DOHH2 (cell line): ENCODE measurements around the gene OR1J4.
"Not testable (repeated sequence)": the region's sequence is repeated elsewhere in the genome, so short reads cannot be mapped to it uniquely, and the experiment has no call there.

Source experiments
- H3F3A ChIP-seq: fragments of 200-600 bp; sonication (generic), shearing (Covaris generic); 2 replicates; pipeline ENCODE4 v1.6.0; 2016; ENCODE audit warnings: antibody characterized with exemption, mild to moderate bottlenecking; ENCODE audit not compliant: control insufficient read depth, insufficient read depth
- H3K27ac ChIP-seq: fragments of 200-600 bp; sonication (generic); 2 replicates; pipeline ENCODE4 v1.5.1; 2014; ENCODE audit warnings: low read depth, mild to moderate bottlenecking, low read length, moderate library complexity
- H3K27me3 ChIP-seq: fragments of 200-600 bp; sonication (generic); 2 replicates; pipeline ENCODE4 v1.6.1; 2014; ENCODE audit warnings: mild to moderate bottlenecking, low read length, mixed read lengths; ENCODE audit not compliant: control insufficient read depth
- H3K36me3 ChIP-seq: fragments of 200-600 bp; sonication (generic); 2 replicates; pipeline ENCODE4 v1.6.1; 2014; ENCODE audit warnings: mild to moderate bottlenecking, low read length, moderate library complexity, mixed read lengths; ENCODE audit not compliant: control insufficient read depth
- H3K4me1 ChIP-seq: fragments of 200-600 bp; sonication (generic); 2 replicates; pipeline ENCODE4 v1.6.1; 2014; ENCODE audit warnings: mild to moderate bottlenecking, low read length, mixed read lengths; ENCODE audit not compliant: control insufficient read depth
- H3K4me2 ChIP-seq: fragments of 200-600 bp; sonication (generic); 2 replicates; pipeline ENCODE4 v1.6.0; 2014; ENCODE audit warnings: mild to moderate bottlenecking, low read length, moderate library complexity
- H3K4me3 ChIP-seq: fragments of 200-600 bp; sonication (generic); 2 replicates; pipeline ENCODE4 v1.5.1; 2014; ENCODE audit warnings: mild to moderate bottlenecking, low read length, mixed read lengths
- H3K79me2 ChIP-seq: fragments of 200-600 bp; sonication (generic); 2 replicates; pipeline ENCODE4 v1.6.1; 2014; ENCODE audit warnings: mild to moderate bottlenecking, low read length, mixed read lengths; ENCODE audit not compliant: control insufficient read depth
- H3K9me2 ChIP-seq: fragments of 200-600 bp; sonication (generic); replicated peaks from 2 replicates; pipeline ENCODE4 v1.6.1; 2014; ENCODE audit warnings: mild to moderate bottlenecking, low read length, mixed read lengths; ENCODE audit not compliant: control insufficient read depth
- H3K9me3 ChIP-seq: fragments of 200-600 bp; sonication (generic); 2 replicates; pipeline ENCODE4 v1.6.1; 2014; ENCODE audit warnings: antibody characterized with exemption, low read length, mixed read lengths; ENCODE audit not compliant: control insufficient read depth, insufficient read depth
- H4K20me1 ChIP-seq: fragments of 200-600 bp; sonication (generic); 2 replicates; pipeline ENCODE4 v1.6.0; 2014; ENCODE audit warnings: low read depth, mild to moderate bottlenecking, antibody characterized with exemption, low read length, moderate library complexity; ENCODE audit not compliant: control insufficient read depth, insufficient read depth
- CTCF ChIP-seq: fragments of 200-600 bp; sonication (generic); IDR thresholded peaks from one replicate; pipeline ENCODE4 v1.5.1; 2014; ENCODE audit warnings: antibody characterized with exemption, mild to moderate bottlenecking, low read depth, low read length; ENCODE audit not compliant: poor library complexity, severe bottlenecking
- EZH2phosphoT487 ChIP-seq: fragments of 200-600 bp; sonication (generic); IDR thresholded peaks from 2 replicates; pipeline ENCODE4 v1.6.1; 2017; ENCODE audit warnings: borderline replicate concordance, mild to moderate bottlenecking, antibody characterized with exemption, low read length, moderate library complexity, mixed read lengths

The OR1J4 gene

DNA sequence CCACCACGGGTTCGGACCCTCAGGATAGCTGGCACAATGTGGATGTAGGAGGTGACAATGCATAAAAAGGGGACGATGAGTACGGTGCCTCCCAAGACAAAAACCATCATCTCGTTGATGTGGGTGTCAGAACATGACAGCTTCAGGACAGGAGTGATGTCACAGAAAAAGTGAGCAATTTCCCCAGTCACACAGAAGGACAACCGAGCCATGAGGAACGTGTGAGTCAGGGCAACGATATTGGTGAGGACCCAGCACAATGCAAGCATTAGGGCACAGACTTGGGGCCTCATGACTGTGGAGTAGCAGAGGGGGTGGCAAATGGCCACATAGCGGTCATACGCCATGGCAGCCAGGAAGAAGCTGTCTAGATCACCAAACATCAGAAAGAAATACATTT lies 7.7 kb downstream of the OR1J4 start:
- Histone ChIP-seq H4K20me1 (no peaks in the 10 kb centered on the region), H3K9me2 (no peaks in the 10 kb centered on the region), H3F3A (no peaks in the 10 kb centered on the region), H3K27ac (no peak overlapping the region), H3K79me2 (no peaks in the 10 kb centered on the region), H3K4me3 (no peak overlapping the region), H3K27me3 (peaks cover 15% of the 10 kb centered on the region), H3K4me2 (no peak overlapping the region), H3K9me3 (no peaks in the 10 kb centered on the region), H3K4me1 (no peaks in the 10 kb centered on the region), H3K36me3 (no peaks in the 10 kb centered on the region)
- TF ChIP-seq CTCF = no peak
- TF ChIP-seq EZH2phosphoT487 = no peak

DNA sequence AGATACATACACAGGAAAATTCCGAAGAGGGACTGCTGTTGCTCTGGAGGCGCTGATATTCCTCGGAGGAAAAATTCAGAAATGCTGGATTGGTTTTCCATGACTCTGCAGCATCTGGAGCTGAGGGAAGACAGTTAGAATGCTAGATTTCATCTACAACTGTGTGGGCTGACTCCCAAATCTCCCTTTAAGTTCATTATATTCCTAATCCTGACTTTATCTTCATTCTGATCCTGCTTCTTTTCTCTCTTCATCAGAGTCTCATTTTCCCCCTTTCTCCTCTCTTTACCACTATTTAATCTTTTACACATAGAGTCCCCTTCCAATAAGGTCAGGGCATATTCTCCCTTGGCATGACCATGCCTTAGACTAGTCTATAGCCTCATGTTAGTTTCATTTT lies 8.3 kb downstream of the OR1J4 start, which contains the start of gene OR1N1:
OR1N1 (minus strand) TSS at position 101 of the 400 bp plus-strand sequence; CDS start at position 101, 0 bp downstream.
- Histone ChIP-seq H3F3A (no peaks in the 10 kb centered on the region), H3K9me2 (no peaks in the 10 kb centered on the region), H3K27ac (no peak within 1 kb of the TSS), H3K9me3 (no peaks in the 10 kb centered on the region), H4K20me1 (no peaks in the 10 kb centered on the region), H3K79me2 (no peaks in the 10 kb centered on the region), H3K36me3 (no peaks in the 10 kb centered on the region), H3K27me3 (peaks cover 15% of the 10 kb centered on the region), H3K4me3 (no peak within 1 kb of the TSS), H3K4me2 (no peak within 1 kb of the TSS), H3K4me1 (no peaks in the 10 kb centered on the region)
- TF ChIP-seq EZH2phosphoT487 = no peak
- TF ChIP-seq CTCF = no peak

DNA sequence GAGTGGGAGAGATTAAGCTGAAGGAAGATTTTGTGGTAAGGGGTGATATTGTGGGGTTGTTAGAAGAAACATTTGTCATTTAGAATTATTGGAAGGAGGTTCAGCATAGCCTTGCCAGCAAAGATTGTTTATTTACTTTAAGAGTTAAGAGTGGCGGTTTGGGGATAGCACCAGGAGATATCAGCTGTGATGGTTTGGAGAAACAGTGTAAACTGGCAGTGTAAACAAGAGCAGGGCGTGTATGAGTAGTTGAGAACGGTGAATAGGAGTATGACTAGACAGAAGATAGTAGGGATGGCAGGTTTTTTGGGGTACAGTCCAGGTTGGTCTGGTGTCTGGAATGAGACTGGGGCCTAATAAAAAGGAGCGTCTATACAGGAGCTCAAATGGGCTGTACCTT lies 12.2 kb downstream of the OR1J4 start:
- peaks cover 13% of the 10 kb centered on the region; the same call in 1 of the 2 replicates for H3K27me3 ChIP-seq

GRCh38 chr9:122536134-122536533 lies 17.2 kb downstream of the OR1J4 start:
- no peak overlapping the region for H3K4me3 ChIP-seq
- no peaks in the 10 kb centered on the region for H3K4me1 ChIP-seq
- H3K36me3 ChIP-seq = no peaks in the 10 kb centered on the region
- no peaks in the 10 kb centered on the region for H3K79me2 ChIP-seq
- no peaks in the 10 kb centered on the region for H3K27me3 ChIP-seq
- no peak overlapping the region for H3K27ac ChIP-seq
- no peaks in the 10 kb centered on the region for H3K9me3 ChIP-seq
- no peaks in the 10 kb centered on the region for H3F3A ChIP-seq
- no peaks in the 10 kb centered on the region for H4K20me1 ChIP-seq
- H3K4me2 ChIP-seq = no peak overlapping the region
- H3K9me2 ChIP-seq = no peaks in the 10 kb centered on the region
- TF ChIP-seq EZH2phosphoT487 (no peak), CTCF (no peak)

More for the DNA sequence above, 12.2 kb downstream of the OR1J4 start:
- not testable (repeated sequence) for H3K4me2 ChIP-seq, H3F3A ChIP-seq, H3K79me2 ChIP-seq, H3K36me3 ChIP-seq, H4K20me1 ChIP-seq, H3K4me3 ChIP-seq, H3K9me2 ChIP-seq, H3K4me1 ChIP-seq, H3K27ac ChIP-seq, H3K9me3 ChIP-seq

DNA sequence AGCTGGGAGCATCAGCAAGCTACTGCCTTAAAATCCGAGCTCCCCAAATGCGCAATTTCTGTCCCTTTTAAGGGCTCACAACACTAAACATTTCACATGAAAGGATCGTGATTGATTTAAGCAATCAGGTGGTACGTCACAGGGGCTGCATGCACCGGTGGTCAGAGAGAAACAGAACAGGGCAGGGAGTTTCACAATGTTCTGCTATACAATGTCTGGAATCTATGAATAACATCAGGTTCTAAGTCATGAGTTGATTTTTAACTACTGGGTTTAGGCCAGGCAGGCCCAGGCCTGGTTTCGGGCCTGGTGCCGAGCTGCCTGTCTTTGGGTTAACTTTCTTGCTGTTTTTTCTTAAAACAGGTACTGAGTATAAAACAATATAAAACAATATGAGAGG lies 18.1 kb downstream of the OR1J4 start:
- not testable (repeated sequence) for H3F3A ChIP-seq

More for the DNA sequence above, 18.1 kb downstream of the OR1J4 start:
- H3K4me2 ChIP-seq, H3K27me3 ChIP-seq, H3K36me3 ChIP-seq, H4K20me1 ChIP-seq, H3K27ac ChIP-seq, H3K4me3 ChIP-seq, H3K79me2 ChIP-seq, H3K9me3 ChIP-seq, H3K9me2 ChIP-seq, H3K4me1 ChIP-seq: not testable (repeated sequence)
